GM12878 (cell line): ENCODE measurements around the gene VAX1. TPM values are rescaled to one million over a fixed set of nuclear protein-coding genes. Genes with fewer than 3 reads are reported as not detected.

Experiments
- ATAC-seq: fragments of 200-7000 bp; cut with Tn5 transposase; 3 replicates; pipeline ENCODE4 v1.9.1; 2020; ENCODE audit warnings: mild to moderate bottlenecking, moderate library complexity
- BruUV-seq: library from RNA; stranded (reverse); fragments of 400-500 nt; replicated peaks from 2 replicates; lab custom pipeline; 2021; lab: Mats Ljungman, UMichigan
- CTCF ChIA-PET: fragments of 300-600 bp; sonication (Branson Sonifier 250); formaldehyde crosslinking; extraction: SDS; loops from one replicate; lab custom pipeline; 2021; ENCODE audit warnings: inconsistent platforms; lab: Yijun Ruan, JAX
- POLR2A ChIA-PET: fragments of 350-600 bp; formaldehyde crosslinking; extraction: SDS; loops from one replicate; lab custom pipeline; 2021; ENCODE audit warnings: inconsistent platforms; lab: Charles Lee
- RAD21 ChIA-PET: fragments of 300-600 bp; sonication (Branson Sonifier 250); formaldehyde crosslinking; loops from one replicate; lab custom pipeline; 2023; ENCODE audit warnings: antibody characterized with exemption; ENCODE audit not compliant: unreplicated experiment; lab: Charles Lee
- SMC1A ChIA-PET: fragments of 300-600 bp; sonication (Branson Sonifier 250); formaldehyde crosslinking; loops from one replicate; lab custom pipeline; 2023; ENCODE audit not compliant: unreplicated experiment, uncharacterized antibody; lab: Charles Lee
- DNase-seq: peaks from one replicate; pipeline ENCODE4 v3.0.0-alpha.2; 2011; ENCODE audit warnings: low read depth, low spot score
- FAIRE-seq: peaks from 3 replicates; lab custom pipeline; 2011; peaks lifted over from hg19 to GRCh38; lab: Jason Lieb, UNC
- H2AFZ ChIP-seq: 2 replicates; pipeline ENCODE4 v1.6.0; 2011; ENCODE audit warnings: low read depth, low read length, control low read depth; ENCODE audit not compliant: control insufficient read depth
- H3K27ac ChIP-seq: 2 replicates; pipeline ENCODE4 v1.5.1; 2011; ENCODE audit warnings: control low read depth; ENCODE audit not compliant: control insufficient read depth, insufficient read depth
- H3K27me3 ChIP-seq, 2 experiments: replicated peaks in 1 of 2; 2 replicates each; pipeline versions ENCODE4 v1.6.0 to v1.6.1; 2011; ENCODE audit warnings: low read length in 1 of 2; ENCODE audit not compliant: control insufficient read depth in 2 of 2, insufficient read depth in 2 of 2
- H3K36me3 ChIP-seq, 2 experiments: 2 replicates each; pipeline ENCODE4 v1.5.1; 2011; ENCODE audit warnings: low read length in 1 of 2; ENCODE audit not compliant: control insufficient read depth in 2 of 2, insufficient read depth in 2 of 2
- H3K4me1 ChIP-seq: 2 replicates; pipeline ENCODE4 v1.6.1; 2011; ENCODE audit warnings: mild to moderate bottlenecking, low read length, moderate library complexity, mixed read lengths; ENCODE audit not compliant: control insufficient read depth, insufficient read depth
- H3K4me2 ChIP-seq: 2 replicates; pipeline ENCODE4 v1.6.0; 2011; ENCODE audit warnings: control low read depth; ENCODE audit not compliant: control insufficient read depth, insufficient read depth
- H3K4me3 ChIP-seq: fragments of 200-600 bp; sonication (generic); 2 replicates; pipeline ENCODE4 v1.5.1; 2016
- H3K79me2 ChIP-seq: 2 replicates; pipeline ENCODE4 v1.6.0; 2011; ENCODE audit warnings: low read length; ENCODE audit not compliant: control insufficient read depth, insufficient read depth
- H3K9ac ChIP-seq: 2 replicates; pipeline ENCODE4 v1.8.0; 2011; ENCODE audit warnings: low read length, control low read depth, mixed read lengths; ENCODE audit not compliant: control insufficient read depth, insufficient read depth
- H3K9me3 ChIP-seq: replicated peaks from 3 replicates; pipeline ENCODE4 v1.5.1; 2011; ENCODE audit warnings: mild to moderate bottlenecking, low read length; ENCODE audit not compliant: control insufficient read depth, insufficient read depth
- H4K20me1 ChIP-seq: 2 replicates; pipeline ENCODE4 v1.6.0; 2011; ENCODE audit not compliant: control insufficient read depth, insufficient read depth
- ATF7 ChIP-seq: fragments of 450-650 bp; IDR thresholded peaks from 2 replicates; pipeline ENCODE4 v1.6.1; 2016; ENCODE audit warnings: low read depth, mild to moderate bottlenecking
- DPF2 ChIP-seq: fragments of 450-650 bp; IDR thresholded peaks from 2 replicates; pipeline ENCODE4 v1.6.1; 2017; ENCODE audit warnings: mild to moderate bottlenecking
- HDAC6 ChIP-seq: fragments of 200-600 bp; sonication (generic); IDR thresholded peaks from one replicate; pipeline ENCODE4 v1.8.0; 2017; ENCODE audit warnings: antibody characterized with exemption; ENCODE audit not compliant: unreplicated experiment
- NR2C2 ChIP-seq: IDR thresholded peaks from 2 replicates; pipeline ENCODE4 v1.6.1; 2011; ENCODE audit warnings: borderline replicate concordance, low read depth; ENCODE audit not compliant: control insufficient read depth, insufficient read length
- NRF1 ChIP-seq: conservative IDR thresholded peaks from 2 replicates; pipeline ENCODE4 v1.6.1; 2011; ENCODE audit warnings: mild to moderate bottlenecking, low read depth, low read length, improper control_type of control experiment
- SRF ChIP-seq, 2 experiments: IDR thresholded peaks; 2 replicates each; pipeline ENCODE4 v1.6.1; 2011; ENCODE audit warnings: low read depth in 2 of 2, low read length in 2 of 2, mild to moderate bottlenecking in 1 of 2, moderate library complexity in 1 of 2
- ZNF24 ChIP-seq: fragments of 450-650 bp; IDR thresholded peaks from 2 replicates; pipeline ENCODE4 v1.6.1; 2017; ENCODE audit warnings: antibody characterized with exemption, mild to moderate bottlenecking
- ZSCAN29 ChIP-seq: fragments of 450-650 bp; IDR thresholded peaks from 2 replicates; pipeline ENCODE4 v1.6.1; 2017; ENCODE audit warnings: mild to moderate bottlenecking, moderate library complexity
- WGBS: methylation state at CpG from one replicate; pipeline ENCODE4 v1.1.6; 2016; ENCODE audit warnings: low lambda C conversion rate; ENCODE audit not compliant: insufficient replicate concordance, insufficient coverage; ENCODE audit errors: missing lambda C conversion rate; 5-methylcytosine and 5-hydroxymethylcytosine counted together
- in situ Hi-C: fragments of 300-500 bp; cut with MboI; formaldehyde crosslinking; loops from 9 replicates; pipeline ENCODE4 v1.14.3; 2018; ENCODE audit warnings: mixed read lengths
- intact Hi-C: fragments of 100-400 bp; cut with micrococcal nuclease; formaldehyde crosslinking; loops from one replicate; pipeline ENCODE4 v1.14.2; 2022; ENCODE audit not compliant: unreplicated experiment
- polyA plus RNA-seq, 11 experiments: library from polyadenylated mRNA; depleted of rRNA in 4 of 11; unstranded in 6 of 11; stranded (reverse) in 5 of 11; fragments of >200 nt; fragmentation: Nextera tagmentation in 4 of 11; fragmentation: Illumina TruSeq in 1 of 11; extraction: Ambion mirVana in 4 of 11; extraction: Trizol in 1 of 11; gene quantifications; 1 replicate in 1 of 11; 2 replicates in 10 of 11; pipeline versions ENCODE4 v1.2.1 to v1.2.3, GENCODE V29; 2011 to 2016; ENCODE audit warnings: inconsistent platforms in 2 of 11, missing spikeins in 2 of 11, low read depth in 1 of 11
- total RNA-seq, 4 experiments: library from RNA; depleted of rRNA in 3 of 4; stranded (reverse); fragments of >200 nt in 3 of 4; fragmentation: Illumina TruSeq in 1 of 4; extraction: Trizol in 1 of 4; gene quantifications; 2 replicates each; pipeline versions ENCODE4 v1.2.1 to v1.2.3, GENCODE V29; 2013 to 2021

VAX1 gene
- total and polyA plus RNA-seq, 10 of the 15 experiments (the other 5 are each of a cell fraction or from before 2014, with no cell fraction given) = not detected

DNA sequence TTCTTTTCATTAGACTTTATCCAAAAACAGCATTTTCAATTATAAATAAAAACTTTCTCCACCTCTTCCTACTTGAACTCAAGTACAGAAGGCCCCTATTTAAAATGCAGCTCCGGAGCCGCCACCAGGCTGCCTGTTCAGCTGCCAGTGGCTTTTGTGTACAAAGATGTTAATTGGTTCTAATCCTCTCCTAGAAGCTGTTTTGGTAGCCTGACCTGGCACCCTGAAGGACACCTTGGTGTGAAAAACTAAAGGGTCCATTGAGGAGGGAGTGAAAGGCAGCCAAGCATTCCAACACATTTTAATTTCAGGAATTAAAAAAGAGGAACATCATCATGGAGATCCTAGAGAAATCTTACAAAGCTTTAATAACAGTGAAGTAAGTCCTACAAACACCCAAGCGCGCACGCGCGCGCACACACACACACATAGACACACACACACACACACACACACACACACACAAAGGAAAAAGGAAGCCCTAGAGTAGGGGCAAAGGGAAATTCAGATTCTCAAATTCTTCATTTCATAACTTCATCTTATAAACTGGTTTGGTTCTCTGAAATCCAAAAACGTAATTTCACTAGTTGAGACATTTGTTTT, 41.4 kb downstream of the VAX1 start (continued):
- TF ChIP-seq ZSCAN29 (no peak), DPF2 (no peak), ZNF24 (no peak), SRF (IDR thresholded peaks at IDR 0.05; ENCODE audit: low read depth in 2 of 2, low read length in 2 of 2) (no peak)

DNA sequence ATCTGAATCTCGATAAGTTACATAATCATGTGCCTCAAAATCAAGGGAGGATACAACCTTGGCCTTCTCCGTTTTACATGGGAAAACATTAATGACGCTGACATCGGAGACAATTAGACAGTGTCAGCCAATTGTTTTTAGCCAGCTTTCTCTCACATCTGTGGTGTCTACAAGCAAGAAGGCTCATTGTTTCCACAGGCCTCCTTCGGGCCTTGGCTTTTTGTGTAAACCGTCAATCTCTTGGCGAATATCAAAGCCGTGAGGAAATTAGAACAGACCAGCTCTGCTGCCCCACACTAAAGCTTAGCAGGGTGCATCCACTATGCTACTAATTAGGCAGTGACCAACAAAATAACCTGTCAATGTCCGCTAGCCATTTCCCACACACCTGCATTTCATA, 43.2 kb downstream of the VAX1 start:
- Histone ChIP-seq H3K9me3 (no peaks in the 10 kb centered on the region), H3K4me2 (no peak overlapping the region), H3K9ac (no peak overlapping the region), H3K27ac (no peak overlapping the region), H2AFZ (no peak overlapping the region), H3K36me3 (no peaks in the 10 kb centered on the region), H3K27me3 (no peaks in the 10 kb centered on the region; a peak in 1 of 4 replicates), H3K4me3 (no peak overlapping the region), H3K4me1 (no peaks in the 10 kb centered on the region), H4K20me1 (no peaks in the 10 kb centered on the region), H3K79me2 (no peaks in the 10 kb centered on the region)
- ChIA-PET POLR2A (no interaction called here), RAD21 (no interaction called here), SMC1A (no interaction called here), CTCF (no interaction called here)
- no peak for FAIRE-seq
- no peak for TF ChIP-seq HDAC6
- no peak for TF ChIP-seq NR2C2
- TF ChIP-seq ATF7 = no peak
- TF ChIP-seq NRF1 = no peak
- DNase-seq = no peak
- no peak for ATAC-seq
- no TSS peak for BruUV-seq
- WGBS = 74% methylated on average over 9 of the region's 9 CpGs
- intact Hi-C loops (no loop called here), in situ Hi-C loops (no loop called here)
